Measurements from ENCODE around the gene MRGPRG. TPM values are rescaled to one million over a fixed set of nuclear protein-coding genes. Genes with fewer than 3 reads are reported as not detected.

The MRGPRG gene
- total and polyA plus RNA-seq, 2 experiments from 2014 or later, result not detected

GRCh38 chr11:3188496-3189195, 30.0 kb downstream of the MRGPRG start:
- Histone ChIP-seq H3K9me2 (replicated peaks; ENCODE audit: insufficient read depth) (no peaks in the 10 kb centered on the region), H3K36me3 (replicated peaks; ENCODE audit: insufficient read depth, low read depth) (no peaks in the 10 kb centered on the region), H3K27me3 (no peaks in the 10 kb centered on the region), H3K4me3 (no peak overlapping the region), H3K4me1 (ENCODE audit: insufficient read depth) (no peaks in the 10 kb centered on the region), H2AFZ (no peak overlapping the region), H3K4me2 (no peak overlapping the region), H4K20me1 (ENCODE audit: insufficient read depth, poor library complexity, severe bottlenecking) (no peaks in the 10 kb centered on the region), H3K79me2 (no peaks in the 10 kb centered on the region), H3K9me3 (ENCODE audit: low read depth) (no peaks in the 10 kb centered on the region), H3K27ac (no peak overlapping the region)
- WGBS (ENCODE audit: low lambda C conversion rate, missing lambda C conversion rate), result 89% methylated on average over 16 of the region's 17 CpGs
- TF ChIP-seq CTCF (IDR thresholded peaks at IDR 0.05; ENCODE audit: poor library complexity), result no peak
- DNase-seq (ENCODE audit: low spot score), result no peak

GRCh38 chr11:3186166-3186953, 32.3 kb downstream of the MRGPRG start:
- no peaks in the 10 kb centered on the region for H3K4me1 ChIP-seq (ENCODE audit: insufficient read depth)
- H3K27me3 ChIP-seq, result no peaks in the 10 kb centered on the region
- no peaks in the 10 kb centered on the region for H3K9me2 ChIP-seq (replicated peaks; ENCODE audit: insufficient read depth)
- H3K9me3 ChIP-seq (ENCODE audit: low read depth), result no peaks in the 10 kb centered on the region
- no peaks in the 10 kb centered on the region for H4K20me1 ChIP-seq (ENCODE audit: insufficient read depth, poor library complexity, severe bottlenecking)
- H2AFZ ChIP-seq, result no peak overlapping the region
- WGBS (ENCODE audit: low lambda C conversion rate, missing lambda C conversion rate), result 85% methylated on average over 11 of the region's 11 CpGs
- H3K4me2 ChIP-seq, result no peak overlapping the region
- no peak overlapping the region for H3K27ac ChIP-seq
- TF ChIP-seq EZH2phosphoT487 (IDR thresholded peaks at IDR 0.05; ENCODE audit: low read depth, severe bottlenecking, unreplicated experiment), result no peak
- TF ChIP-seq EZH2 (IDR thresholded peaks at IDR 0.05; ENCODE audit: borderline replicate concordance), result no peak
- no peak for TF ChIP-seq CTCF (IDR thresholded peaks at IDR 0.05; ENCODE audit: poor library complexity)
- H3K36me3 ChIP-seq (replicated peaks; ENCODE audit: insufficient read depth, low read depth), result no peaks in the 10 kb centered on the region
- no peak for DNase-seq (ENCODE audit: low spot score)
- no peak overlapping the region for H3K4me3 ChIP-seq
- H3K79me2 ChIP-seq, result no peaks in the 10 kb centered on the region

DNA sequence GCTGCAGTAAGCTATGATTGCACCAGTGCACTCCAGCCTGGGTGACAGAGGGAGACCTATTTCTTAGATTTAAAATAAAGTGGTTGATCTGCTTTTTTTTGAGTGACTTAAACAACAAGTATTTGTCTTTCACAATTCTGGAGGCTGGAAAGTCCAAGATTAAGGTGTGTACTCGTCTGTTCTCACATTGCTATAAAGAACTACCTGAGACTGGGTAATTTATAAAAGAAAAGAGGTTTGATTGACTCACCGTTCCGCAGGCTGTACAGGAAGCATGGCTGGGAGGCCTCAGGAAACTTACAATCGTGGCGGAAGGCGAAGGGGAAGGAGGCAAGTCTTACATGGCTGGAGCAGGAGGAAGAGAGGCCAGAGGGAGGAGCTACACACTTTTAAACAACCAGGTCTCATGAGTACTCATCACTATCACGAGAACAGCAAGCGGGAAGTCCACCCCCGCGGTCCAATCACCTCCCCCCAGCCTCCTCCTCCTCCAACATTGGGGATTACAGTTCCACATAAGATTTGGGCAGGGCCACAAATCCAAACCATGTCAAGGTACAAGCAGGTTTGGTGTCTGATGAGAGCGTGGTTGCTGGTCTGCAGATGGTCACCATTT, 33.8 kb downstream of the MRGPRG start:
- no peaks in the 10 kb centered on the region for H3K27me3 ChIP-seq
- WGBS (ENCODE audit: low lambda C conversion rate, missing lambda C conversion rate), result 92% methylated on average over 11 of the region's 11 CpGs
- H3K4me3 ChIP-seq, result no peak overlapping the region
- no peak overlapping the region for H3K4me2 ChIP-seq
- H3K36me3 ChIP-seq (replicated peaks; ENCODE audit: insufficient read depth, low read depth), result no peaks in the 10 kb centered on the region
- no peak for DNase-seq (ENCODE audit: low spot score)
- no peak overlapping the region for H2AFZ ChIP-seq
- H3K9me2 ChIP-seq (replicated peaks; ENCODE audit: insufficient read depth), result no peaks in the 10 kb centered on the region
- H3K27ac ChIP-seq, result no peak overlapping the region
- H3K4me1 ChIP-seq (ENCODE audit: insufficient read depth), result no peaks in the 10 kb centered on the region
- no peaks in the 10 kb centered on the region for H3K9me3 ChIP-seq (ENCODE audit: low read depth)
- no peaks in the 10 kb centered on the region for H3K79me2 ChIP-seq
- no peaks in the 10 kb centered on the region for H4K20me1 ChIP-seq (ENCODE audit: insufficient read depth, poor library complexity, severe bottlenecking)
- TF ChIP-seq CTCF (IDR thresholded peaks at IDR 0.05; ENCODE audit: poor library complexity) (no peak), EZH2phosphoT487 (IDR thresholded peaks at IDR 0.05; ENCODE audit: low read depth, severe bottlenecking, unreplicated experiment) (no peak), EZH2 (IDR thresholded peaks at IDR 0.05; ENCODE audit: borderline replicate concordance) (no peak)

Data from hepatocyte (in vitro differentiated cells).